Panc1 (cell line): ENCODE results near the gene ALDH18A1.

Experiments used
- POLR2AphosphoS5 ChIP-seq: IDR thresholded peaks from 2 replicates; pipeline ENCODE4 v1.6.1; 2012; ENCODE audit warnings: mild to moderate bottlenecking, low read depth, low read length, moderate library complexity
- SIN3A ChIP-seq: IDR thresholded peaks from 2 replicates; pipeline ENCODE4 v1.6.1; 2012; ENCODE audit warnings: low read depth, mild to moderate bottlenecking, low read length, moderate library complexity, borderline replicate concordance; ENCODE audit not compliant: insufficient read depth
- TCF7L2 ChIP-seq: IDR thresholded peaks from 2 replicates; pipeline ENCODE4 v1.6.1; 2011; ENCODE audit warnings: mild to moderate bottlenecking, low read depth, low read length, inconsistent platforms
- TF ChIP-seq, protein P1 (sequence below): fragments of 450-650 bp; IDR thresholded peaks from 2 replicates; pipeline ENCODE4 v1.5.1; 2017; ENCODE audit warnings: mild to moderate bottlenecking
- TF ChIP-seq, protein P2 (sequence below), 2 experiments: IDR thresholded peaks; 2 replicates each; pipeline ENCODE4 v1.6.1; 2011 to 2012; ENCODE audit warnings: low read depth in 2 of 2, control low read depth in 1 of 2, low read length in 1 of 2, mild to moderate bottlenecking in 1 of 2, moderate library complexity in 1 of 2; ENCODE audit not compliant: insufficient read depth in 1 of 2

DNA sequence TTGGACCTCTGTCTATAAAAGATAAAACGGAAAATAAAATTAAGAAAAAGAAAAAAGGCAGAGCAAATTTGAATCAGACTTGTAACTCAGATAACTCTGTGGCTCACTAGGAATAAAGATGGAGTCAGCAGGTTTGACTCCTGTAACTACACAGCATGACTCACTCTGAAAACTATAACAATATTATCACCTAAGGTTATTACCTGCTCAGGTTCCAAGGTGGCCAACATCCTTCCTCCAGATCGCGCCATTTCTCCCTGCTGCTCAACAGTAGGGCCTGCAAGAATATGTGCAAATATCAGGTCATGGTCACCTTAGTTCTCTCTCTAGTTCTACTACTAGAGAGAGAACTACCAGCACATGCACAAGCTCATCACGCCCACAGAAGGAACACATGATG lies 30.0 kb downstream of the ALDH18A1 start:
- TF ChIP-seq, protein P1, sequence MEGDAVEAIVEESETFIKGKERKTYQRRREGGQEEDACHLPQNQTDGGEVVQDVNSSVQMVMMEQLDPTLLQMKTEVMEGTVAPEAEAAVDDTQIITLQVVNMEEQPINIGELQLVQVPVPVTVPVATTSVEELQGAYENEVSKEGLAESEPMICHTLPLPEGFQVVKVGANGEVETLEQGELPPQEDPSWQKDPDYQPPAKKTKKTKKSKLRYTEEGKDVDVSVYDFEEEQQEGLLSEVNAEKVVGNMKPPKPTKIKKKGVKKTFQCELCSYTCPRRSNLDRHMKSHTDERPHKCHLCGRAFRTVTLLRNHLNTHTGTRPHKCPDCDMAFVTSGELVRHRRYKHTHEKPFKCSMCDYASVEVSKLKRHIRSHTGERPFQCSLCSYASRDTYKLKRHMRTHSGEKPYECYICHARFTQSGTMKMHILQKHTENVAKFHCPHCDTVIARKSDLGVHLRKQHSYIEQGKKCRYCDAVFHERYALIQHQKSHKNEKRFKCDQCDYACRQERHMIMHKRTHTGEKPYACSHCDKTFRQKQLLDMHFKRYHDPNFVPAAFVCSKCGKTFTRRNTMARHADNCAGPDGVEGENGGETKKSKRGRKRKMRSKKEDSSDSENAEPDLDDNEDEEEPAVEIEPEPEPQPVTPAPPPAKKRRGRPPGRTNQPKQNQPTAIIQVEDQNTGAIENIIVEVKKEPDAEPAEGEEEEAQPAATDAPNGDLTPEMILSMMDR, result no peak
- TF ChIP-seq SIN3A (no peak), POLR2AphosphoS5 (no peak), TCF7L2 (no peak)
- TF ChIP-seq, protein P2, sequence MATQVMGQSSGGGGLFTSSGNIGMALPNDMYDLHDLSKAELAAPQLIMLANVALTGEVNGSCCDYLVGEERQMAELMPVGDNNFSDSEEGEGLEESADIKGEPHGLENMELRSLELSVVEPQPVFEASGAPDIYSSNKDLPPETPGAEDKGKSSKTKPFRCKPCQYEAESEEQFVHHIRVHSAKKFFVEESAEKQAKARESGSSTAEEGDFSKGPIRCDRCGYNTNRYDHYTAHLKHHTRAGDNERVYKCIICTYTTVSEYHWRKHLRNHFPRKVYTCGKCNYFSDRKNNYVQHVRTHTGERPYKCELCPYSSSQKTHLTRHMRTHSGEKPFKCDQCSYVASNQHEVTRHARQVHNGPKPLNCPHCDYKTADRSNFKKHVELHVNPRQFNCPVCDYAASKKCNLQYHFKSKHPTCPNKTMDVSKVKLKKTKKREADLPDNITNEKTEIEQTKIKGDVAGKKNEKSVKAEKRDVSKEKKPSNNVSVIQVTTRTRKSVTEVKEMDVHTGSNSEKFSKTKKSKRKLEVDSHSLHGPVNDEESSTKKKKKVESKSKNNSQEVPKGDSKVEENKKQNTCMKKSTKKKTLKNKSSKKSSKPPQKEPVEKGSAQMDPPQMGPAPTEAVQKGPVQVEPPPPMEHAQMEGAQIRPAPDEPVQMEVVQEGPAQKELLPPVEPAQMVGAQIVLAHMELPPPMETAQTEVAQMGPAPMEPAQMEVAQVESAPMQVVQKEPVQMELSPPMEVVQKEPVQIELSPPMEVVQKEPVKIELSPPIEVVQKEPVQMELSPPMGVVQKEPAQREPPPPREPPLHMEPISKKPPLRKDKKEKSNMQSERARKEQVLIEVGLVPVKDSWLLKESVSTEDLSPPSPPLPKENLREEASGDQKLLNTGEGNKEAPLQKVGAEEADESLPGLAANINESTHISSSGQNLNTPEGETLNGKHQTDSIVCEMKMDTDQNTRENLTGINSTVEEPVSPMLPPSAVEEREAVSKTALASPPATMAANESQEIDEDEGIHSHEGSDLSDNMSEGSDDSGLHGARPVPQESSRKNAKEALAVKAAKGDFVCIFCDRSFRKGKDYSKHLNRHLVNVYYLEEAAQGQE (IDR thresholded peaks at IDR 0.05; ENCODE audit: insufficient read depth in 1 of 2, low read depth in 2 of 2, low read length in 1 of 2), result no peak
